GM12874 (cell line): Measurements from ENCODE around the gene CREB1.

Experiments used
- TF ChIP-seq, protein P1 (sequence below): IDR thresholded peaks from 2 replicates; pipeline ENCODE4 v1.5.1; 2011; ENCODE audit warnings: low read depth, mild to moderate bottlenecking, control low read depth, low read length, moderate library complexity; ENCODE audit not compliant: insufficient read depth

Gene CREB1

GRCh38 chr2:207529330-207530159 lies at the start of gene CREB1:
CREB1 (plus strand) TSS chr2:207529962; CDS start chr2:207555636, 25,674 bp downstream.
- TF ChIP-seq, protein P1, sequence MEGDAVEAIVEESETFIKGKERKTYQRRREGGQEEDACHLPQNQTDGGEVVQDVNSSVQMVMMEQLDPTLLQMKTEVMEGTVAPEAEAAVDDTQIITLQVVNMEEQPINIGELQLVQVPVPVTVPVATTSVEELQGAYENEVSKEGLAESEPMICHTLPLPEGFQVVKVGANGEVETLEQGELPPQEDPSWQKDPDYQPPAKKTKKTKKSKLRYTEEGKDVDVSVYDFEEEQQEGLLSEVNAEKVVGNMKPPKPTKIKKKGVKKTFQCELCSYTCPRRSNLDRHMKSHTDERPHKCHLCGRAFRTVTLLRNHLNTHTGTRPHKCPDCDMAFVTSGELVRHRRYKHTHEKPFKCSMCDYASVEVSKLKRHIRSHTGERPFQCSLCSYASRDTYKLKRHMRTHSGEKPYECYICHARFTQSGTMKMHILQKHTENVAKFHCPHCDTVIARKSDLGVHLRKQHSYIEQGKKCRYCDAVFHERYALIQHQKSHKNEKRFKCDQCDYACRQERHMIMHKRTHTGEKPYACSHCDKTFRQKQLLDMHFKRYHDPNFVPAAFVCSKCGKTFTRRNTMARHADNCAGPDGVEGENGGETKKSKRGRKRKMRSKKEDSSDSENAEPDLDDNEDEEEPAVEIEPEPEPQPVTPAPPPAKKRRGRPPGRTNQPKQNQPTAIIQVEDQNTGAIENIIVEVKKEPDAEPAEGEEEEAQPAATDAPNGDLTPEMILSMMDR, result no peak

DNA sequence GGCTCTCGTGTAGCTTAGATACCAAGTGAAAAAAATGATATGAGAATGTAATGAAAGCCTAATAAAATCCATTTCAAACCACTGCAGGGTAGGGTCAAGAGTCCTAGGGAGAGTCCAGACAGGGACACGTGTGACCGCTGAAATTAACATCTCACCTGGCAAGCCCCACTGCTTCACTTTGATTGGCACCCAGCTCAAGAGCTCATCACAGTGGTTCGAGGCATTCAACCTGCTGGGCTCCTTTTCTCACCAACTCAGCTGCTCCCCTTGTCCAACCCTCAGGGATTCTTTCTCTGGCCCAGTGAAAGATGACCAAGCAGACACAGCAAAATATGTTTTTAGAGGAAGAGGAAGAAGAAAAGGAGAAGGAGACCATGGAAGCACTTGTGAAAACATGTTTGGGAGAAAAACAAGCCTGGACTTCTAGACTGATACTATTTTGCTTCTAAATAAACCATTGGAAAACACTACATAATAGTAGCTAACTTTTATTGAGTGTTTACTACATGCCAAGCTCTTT lies 49.2 kb upstream of the CREB1 start:
- TF ChIP-seq, protein P1, result no peak

DNA sequence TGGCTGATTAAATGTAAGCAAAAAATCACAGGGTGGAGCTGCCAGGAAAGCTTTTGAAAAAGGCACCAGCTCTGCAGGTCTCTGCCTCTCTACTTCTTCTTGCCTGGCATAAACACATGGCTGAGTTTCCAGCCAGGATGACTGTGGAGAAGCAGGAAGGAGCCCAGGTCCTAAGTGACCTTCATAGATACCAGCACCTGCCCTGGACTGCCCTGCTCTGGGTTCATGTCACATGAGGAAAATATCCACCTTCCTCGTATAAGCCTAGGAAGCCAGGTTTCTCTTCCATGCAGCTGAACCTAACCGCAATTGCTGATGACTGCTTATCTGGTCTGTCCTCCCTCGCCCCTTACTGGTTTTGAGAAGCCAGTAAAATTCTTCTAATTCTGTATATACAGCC lies 47.8 kb upstream of the CREB1 start:
- TF ChIP-seq, protein P1, result no peak

- TF ChIP-seq, protein P1, result no peak
These were observed 47.1 kb upstream of the CREB1 start for GRCh38 chr2:207482630-207483029.

DNA sequence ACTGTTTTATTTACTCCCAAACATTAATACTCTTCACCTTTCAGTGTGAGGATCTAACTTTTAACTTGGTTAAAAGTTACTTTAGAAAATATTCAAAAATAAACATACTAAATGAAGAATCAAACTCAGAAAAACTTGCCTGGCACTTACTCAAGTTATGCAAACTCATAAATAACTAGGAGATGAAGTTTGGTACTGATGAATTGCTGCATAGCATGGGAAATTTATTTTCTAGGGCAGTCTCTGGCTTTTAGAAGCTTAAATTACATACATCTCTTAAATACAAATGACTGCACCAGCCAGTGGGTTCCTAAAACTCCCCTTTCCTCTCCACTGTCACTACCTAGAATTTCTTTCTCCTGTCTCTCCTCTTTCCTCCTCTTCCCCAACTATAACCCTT lies 46.7 kb upstream of the CREB1 start:
- TF ChIP-seq, protein P1, result no peak

DNA sequence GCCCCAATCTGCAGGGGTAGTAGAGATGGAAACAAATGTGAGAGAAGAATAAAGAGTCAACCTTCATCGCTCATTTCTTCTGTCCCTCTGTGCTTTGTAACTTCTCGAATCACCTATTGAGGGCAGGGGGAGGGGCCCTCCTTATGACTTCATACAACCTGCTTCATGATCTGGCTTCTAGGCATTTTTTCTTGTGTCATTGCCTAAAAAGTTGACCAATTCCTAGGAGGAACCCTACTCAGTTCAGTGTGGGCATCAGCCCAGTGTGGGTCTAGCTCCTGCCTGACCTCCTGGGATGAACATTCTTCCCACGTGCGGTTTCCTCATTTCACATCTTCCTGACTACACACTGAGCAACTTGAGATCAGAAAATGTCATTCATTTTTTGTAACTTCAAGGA lies 46.3 kb upstream of the CREB1 start:
- TF ChIP-seq, protein P1, result no peak

DNA sequence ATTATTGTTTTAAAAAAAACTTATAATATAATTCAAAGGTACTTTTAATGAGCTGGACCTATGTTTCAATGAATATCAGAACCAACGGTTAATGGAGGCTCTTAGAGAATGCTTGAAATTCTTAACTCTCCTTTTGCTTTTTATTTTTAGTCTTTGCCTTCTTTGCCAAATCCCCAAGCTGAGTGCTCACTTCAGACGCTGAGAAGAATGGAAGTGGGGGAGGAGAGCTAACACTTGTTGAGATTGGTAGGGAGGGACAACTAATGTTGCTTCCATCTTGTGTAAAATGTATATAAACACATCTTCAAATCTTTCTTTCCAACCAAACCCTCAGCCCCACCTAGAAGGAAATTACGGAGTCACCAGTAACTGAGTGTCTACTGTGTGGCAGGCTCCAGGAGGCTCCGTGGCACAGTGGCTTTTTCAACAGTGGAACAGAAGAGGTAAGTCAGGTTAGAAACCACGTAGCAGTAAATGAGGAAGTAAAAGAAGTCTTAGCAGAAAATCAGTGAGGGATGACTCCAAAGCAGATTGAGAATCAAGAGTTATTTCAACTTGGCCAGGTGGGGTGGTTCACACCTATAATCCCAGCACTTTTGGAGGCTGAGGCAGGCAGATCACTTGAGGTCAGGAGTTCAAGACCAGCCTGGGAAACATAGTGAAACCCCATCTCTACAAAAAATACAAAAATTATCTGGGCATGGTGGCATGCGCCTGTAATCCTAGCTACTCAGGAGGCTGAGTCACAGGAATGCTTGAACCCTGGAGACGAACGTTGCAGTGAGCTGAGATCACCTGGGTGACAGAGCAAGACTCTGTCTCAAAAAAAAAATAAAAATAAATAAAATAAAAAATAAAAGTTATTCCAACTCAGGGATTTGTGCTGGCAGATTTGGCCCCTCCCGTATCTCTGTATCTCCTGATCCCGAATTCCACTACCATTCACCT lies 45.0 kb upstream of the CREB1 start:
- TF ChIP-seq, protein P1, result no peak
